GM18951 (cell line): ENCODE data around the gene CILP2.

Experiments used
- POLR2A ChIP-seq: IDR thresholded peaks from 4 replicates; pipeline ENCODE4 v1.6.1; 2011; ENCODE audit warnings: mild to moderate bottlenecking; ENCODE audit not compliant: insufficient read length, insufficient read depth; ENCODE audit errors: extremely low read depth
- in situ Hi-C: fragments of 300-500 bp; cut with MboI; formaldehyde crosslinking; loops from one replicate; pipeline ENCODE4 v1.12.0; 2022; ENCODE audit warnings: low sequenced_read_pairs, mixed read lengths, inconsistent platforms; ENCODE audit not compliant: unreplicated experiment

Gene CILP2

DNA sequence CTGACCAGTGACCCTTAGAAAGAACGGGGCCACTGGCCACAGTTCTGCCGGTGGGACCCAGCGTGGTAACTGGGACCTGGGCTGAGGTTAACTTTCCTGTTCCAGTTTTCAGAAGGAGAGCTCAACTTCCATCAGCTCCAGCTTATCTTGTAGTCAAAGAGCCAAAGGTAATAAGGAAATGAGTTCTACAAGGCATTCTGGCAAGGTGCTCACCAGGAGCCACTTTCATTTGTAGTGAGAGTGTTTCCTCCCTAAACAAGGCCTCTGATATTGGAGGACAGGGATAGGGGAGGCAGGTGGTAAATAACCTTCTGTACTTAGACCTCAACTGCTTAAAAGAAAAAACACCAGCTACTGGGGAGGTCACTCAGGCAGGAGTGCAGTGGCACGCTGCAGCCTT is 42.4 kb downstream of the CILP2 start:
- TF ChIP-seq POLR2A = no peak
- in situ Hi-C loops = no loop called here

- TF ChIP-seq POLR2A = no peak
- in situ Hi-C loops = no loop called here
These were observed 43.3 kb downstream of the CILP2 start for GRCh38 chr19:19581391-19581790.

DNA sequence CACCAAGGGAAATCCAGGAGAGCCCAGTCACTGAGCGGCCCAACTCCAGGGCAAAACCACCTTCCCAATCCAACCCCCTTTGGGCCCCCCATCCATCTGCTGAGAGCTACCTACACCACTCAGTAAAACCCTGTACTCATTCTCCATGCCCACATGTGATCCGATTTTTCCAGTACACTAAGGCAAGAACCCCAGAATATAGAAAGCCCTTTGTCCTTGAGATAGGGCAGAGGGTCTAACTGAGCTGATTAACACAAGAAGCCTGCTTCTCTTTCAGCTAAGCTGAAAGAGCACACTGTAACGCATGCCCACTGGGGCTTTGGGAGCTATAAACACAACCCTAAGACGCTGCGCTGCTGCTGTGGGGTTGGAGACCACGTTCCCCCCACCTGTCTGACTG is 44.4 kb downstream of the CILP2 start:
- no peak for TF ChIP-seq POLR2A
- in situ Hi-C loops = no loop called here

DNA sequence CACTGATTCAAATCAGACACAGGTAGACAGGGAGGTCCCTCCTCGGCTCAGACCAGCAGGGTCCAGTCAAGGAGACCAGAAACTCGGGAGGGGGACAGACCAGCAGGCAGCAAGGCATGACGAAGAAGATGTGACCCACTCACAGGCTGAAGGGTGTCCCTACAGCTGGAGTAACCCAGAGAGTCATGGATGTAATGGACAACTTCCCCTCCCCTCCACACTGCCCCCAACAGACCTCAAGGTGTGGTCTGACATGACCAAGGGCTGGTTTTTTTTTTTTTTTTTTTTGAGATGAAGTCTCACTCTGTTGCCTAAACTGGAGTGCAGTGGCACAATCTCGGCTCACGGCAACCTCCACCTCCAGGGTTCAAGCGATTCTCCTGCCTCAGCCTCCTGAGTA is 46.3 kb downstream of the CILP2 start:
- TF ChIP-seq POLR2A = no peak
- in situ Hi-C loops = no loop called here

DNA sequence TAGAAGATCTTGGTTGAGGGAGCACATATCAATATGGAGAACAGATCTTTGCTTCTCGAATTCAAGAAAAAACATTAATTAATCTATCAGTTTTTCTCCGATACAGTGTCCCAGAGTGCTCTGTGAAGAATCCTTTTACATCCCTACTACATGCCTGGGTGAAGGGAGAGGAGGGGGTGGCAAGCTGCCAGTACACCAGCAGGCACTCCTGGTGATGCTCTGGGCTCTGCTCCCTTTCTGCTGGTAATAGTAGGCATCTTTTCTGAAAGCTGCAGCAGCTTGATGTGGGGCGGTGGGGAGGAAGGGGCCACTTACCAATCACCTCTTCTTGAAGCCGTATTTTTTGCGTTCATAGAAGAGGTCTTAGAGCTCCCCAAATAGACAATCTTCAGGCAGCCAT is 49.7 kb downstream of the CILP2 start:
- in situ Hi-C loops = no loop called here
- no peak for TF ChIP-seq POLR2A

GRCh38 chr19:19588546-19588945 is 50.5 kb downstream of the CILP2 start:
- in situ Hi-C loops = no loop called here
- no peak for TF ChIP-seq POLR2A

- in situ Hi-C loops = no loop called here
- TF ChIP-seq POLR2A = no peak
These were observed 53.2 kb downstream of the CILP2 start for GRCh38 chr19:19591133-19591825.

DNA sequence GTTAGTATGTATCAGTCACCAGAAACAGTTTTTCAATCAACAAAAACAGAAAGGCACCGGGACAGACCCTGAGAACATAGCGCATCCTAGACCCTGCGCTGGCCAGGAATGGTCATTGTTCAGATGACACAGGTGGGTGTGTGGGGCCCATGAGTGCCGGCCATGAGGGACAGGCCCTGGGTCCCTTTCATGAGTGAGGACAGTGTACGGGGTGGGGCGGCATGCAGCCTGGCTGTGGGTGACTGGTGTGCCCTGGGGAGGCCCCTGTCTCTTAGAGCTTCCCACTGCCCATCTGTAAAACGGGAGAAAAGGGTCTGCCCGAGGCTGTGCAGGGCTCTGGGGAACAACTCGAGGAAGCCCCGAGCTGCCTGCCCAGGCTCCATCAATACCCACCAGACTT is 54.6 kb downstream of the CILP2 start:
- in situ Hi-C loops = no loop called here
- no peak for TF ChIP-seq POLR2A

DNA sequence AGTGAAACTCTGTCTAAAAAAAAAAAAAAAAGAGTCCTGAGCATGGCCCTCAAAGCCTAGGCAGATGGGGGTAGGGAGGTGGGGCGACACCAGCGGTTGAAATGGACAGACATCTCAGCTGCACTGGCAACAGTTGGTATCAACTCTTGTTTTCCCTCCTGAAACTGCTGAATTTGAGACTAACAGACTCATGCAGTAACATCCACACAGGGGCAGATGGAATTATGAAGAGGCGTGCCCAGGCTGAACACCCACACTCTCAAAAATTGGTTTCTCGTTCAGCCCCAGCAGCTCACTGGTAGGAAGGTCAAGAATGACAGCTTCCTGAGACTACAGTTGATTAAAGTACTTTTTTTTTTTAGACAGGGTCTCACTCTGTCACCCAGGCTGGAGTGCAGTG is 56.3 kb downstream of the CILP2 start:
- in situ Hi-C loops = no loop called here
- TF ChIP-seq POLR2A = no peak

DNA sequence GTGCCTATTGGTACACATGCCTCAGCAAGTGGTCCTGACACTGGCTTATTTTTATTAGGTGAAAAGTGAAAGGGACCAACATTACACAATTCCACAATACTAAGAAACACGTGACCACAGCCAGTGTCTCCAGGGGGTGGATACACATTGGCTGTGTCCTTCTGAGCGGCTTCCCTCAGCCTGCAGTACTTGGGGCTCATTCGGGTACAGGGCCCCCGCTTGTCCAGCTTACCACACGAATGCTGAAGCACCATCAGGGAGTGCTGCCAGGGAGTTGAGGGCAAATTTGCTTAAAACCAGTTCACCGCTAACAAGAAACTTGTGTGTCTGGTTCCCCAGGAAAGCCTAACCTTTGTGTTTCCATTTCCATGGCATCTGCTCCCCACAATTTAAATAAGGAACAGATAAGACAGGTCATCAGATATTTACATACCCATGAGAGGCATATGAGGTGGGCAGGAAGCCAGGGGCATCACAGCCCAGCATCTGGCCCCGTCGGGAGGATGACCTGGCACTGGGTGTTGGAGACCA is 57.2 kb downstream of the CILP2 start:
- no peak for TF ChIP-seq POLR2A
- in situ Hi-C loops = no loop called here
